GM12865 (cell line): ENCODE data around the gene RNASE2.
"Not testable (repeated sequence)": the region's sequence is repeated elsewhere in the genome, so short reads cannot be mapped to it uniquely, and the experiment has no call there.

Experiments
- DNase-seq: peaks from one replicate; pipeline ENCODE4 v3.0.0; 2010; ENCODE audit warnings: low read depth
- H3K4me3 ChIP-seq: 2 replicates; pipeline ENCODE4 v1.5.1; 2011; ENCODE audit warnings: mild to moderate bottlenecking, low read depth, low read length, control low read depth
- TF ChIP-seq, protein P1 (sequence below): IDR thresholded peaks from 2 replicates; pipeline ENCODE4 v1.5.1; 2011; ENCODE audit warnings: low read length, control low read depth, low read depth, inconsistent platforms; ENCODE audit not compliant: insufficient read depth; ENCODE audit errors: missing control alignments

The RNASE2 gene

DNA sequence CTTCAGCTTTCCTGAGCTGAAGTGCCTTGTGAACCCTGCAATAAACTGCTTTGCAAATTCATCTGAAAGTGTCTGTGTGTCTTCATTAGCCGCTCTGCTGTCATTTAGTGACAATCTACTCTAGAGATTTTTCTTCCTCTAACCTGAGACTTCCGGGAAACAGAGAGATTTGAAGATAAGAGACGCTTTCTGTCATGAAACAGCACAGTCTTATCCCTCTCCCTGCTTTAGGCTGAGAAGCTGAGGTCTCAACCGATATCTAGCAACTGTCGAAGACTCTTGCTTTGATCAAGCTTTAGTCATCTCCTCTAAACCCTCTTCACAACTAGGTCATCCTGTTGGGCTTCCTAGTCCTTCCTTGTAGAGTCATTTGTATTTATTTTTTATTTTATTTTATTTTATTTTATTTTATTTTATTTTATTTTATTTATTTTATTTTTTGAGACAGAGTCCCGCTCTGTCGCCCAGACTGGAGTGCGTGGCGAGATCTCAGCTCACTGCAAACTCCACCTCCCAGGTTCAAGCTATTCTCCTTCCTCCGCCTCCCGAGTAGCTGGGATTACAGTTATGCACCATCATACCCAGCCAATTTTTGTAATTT is 1.2 kb downstream of the RNASE2 start:
- no peak overlapping the region for H3K4me3 ChIP-seq
- TF ChIP-seq, protein P1, sequence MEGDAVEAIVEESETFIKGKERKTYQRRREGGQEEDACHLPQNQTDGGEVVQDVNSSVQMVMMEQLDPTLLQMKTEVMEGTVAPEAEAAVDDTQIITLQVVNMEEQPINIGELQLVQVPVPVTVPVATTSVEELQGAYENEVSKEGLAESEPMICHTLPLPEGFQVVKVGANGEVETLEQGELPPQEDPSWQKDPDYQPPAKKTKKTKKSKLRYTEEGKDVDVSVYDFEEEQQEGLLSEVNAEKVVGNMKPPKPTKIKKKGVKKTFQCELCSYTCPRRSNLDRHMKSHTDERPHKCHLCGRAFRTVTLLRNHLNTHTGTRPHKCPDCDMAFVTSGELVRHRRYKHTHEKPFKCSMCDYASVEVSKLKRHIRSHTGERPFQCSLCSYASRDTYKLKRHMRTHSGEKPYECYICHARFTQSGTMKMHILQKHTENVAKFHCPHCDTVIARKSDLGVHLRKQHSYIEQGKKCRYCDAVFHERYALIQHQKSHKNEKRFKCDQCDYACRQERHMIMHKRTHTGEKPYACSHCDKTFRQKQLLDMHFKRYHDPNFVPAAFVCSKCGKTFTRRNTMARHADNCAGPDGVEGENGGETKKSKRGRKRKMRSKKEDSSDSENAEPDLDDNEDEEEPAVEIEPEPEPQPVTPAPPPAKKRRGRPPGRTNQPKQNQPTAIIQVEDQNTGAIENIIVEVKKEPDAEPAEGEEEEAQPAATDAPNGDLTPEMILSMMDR: no peak
- DNase-seq: no peak

DNA sequence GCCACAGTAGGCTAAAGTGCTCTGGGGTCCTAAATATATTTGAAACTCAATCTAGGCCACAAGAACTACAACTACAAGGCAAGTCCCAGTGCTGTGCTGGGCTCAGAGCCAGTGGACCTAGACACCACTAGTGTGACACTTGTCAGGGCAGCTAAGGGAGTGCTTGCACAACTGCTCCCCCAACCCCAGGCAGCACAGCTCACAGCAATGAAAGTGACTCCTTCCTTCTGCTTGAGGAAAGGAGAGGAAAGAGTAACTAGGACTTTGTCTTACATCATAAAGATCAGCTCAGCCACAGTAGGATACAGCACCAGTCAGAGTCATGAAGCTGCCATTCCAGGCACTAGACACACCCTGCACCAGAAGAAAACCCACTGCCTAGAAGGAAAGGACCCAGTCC is 3.7 kb downstream of the RNASE2 start:
- DNase-seq: not testable (repeated sequence)

DNA sequence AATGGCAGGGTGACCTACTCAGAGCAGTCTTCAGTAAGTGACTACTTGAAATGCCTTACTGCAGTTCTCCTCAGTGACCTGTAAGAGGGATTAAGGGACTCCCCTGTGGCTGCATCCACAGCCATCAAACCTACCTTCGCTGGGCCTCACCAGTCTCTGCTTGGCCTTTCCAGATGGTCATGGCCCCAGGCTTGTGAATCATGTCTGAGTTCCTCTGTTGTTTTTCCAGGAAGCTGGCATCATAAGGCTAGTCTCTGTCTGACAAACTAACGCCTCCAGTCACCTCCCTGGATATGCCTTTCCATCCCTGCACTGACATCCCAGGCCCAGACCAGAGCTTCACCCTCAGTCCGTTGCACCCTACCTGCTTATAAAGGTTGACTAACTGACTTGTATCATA is 14.0 kb downstream of the RNASE2 start:
- DNase-seq: no peak
- TF ChIP-seq, protein P1: no peak
- no peak overlapping the region for H3K4me3 ChIP-seq

More for the DNA sequence above, 3.7 kb downstream of the RNASE2 start:
- H3K4me3 ChIP-seq: not testable (repeated sequence)

DNA sequence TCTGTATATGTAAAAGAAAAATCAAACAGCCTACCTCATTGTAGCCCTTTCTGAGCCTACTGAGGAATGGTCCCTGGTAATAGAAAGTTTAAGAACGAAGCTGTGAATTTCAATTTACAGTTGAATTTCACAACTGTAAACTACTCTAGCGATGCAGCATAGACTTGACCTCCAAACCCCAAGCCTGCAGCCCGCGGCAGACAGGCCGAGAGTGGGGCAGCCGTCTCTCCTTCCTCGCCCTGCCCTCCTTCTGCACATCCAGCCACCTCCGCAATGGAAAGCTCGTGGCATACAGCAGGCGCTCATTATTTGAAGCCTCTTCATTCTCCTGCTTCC is 15.3 kb downstream of the RNASE2 start:
- TF ChIP-seq, protein P1: no peak
- no peak overlapping the region for H3K4me3 ChIP-seq

DNA sequence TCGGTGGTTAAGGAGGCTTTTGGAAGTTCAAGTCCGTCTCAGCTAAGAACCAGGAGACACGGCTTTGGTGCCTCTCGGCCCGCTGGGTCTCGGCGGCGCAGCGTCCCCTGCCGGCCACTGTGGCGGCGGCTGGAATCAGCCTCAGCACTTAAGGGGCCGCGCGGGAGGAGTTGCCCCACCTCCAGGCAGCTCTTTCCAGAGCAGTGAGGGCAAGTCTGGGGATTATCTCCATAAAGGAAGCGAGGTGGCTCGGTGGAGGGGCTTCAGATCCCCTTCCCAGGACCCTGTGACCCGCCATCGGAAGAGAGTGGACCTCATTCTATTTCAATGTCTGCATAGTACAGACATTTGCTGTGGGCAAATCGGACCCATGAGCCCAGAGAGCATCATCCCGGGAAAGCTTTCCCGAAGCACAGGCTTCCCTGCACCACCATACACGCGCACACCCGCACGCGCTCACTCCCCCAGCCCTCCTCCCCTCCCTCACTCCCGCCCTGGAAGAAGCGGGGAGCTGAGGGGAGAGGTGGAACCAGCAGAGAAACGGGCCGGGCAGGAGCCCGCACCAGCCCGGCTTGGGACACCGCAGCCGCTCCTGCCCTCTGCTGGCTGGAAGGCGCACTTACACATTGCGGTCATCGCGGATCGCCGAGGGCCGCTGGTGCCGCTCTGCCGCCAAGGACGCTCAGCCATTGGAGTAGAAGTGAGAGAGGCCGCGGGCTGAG is 15.9 kb downstream of the RNASE2 start:
- TF ChIP-seq, protein P1: peak; percentile 96
- DNase-seq: peak; percentile 84

More for the DNA sequence above, 15.3 kb downstream of the RNASE2 start:
- no peak for DNase-seq

DNA sequence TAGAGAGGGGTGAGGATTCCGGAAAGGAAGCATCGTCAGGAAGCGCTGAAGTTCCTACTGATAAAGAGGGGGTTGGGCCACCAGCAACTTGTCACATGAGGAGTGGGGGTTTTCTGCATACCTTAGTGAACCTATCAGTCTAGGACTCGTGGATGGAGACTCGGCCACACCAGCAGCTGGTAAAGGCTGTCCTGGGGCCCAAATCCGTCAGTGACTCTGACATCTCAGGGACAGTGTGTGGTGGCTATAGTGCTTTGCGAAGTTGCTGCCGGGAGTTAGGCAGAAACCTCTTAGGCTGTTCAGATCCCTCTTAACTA is 16.4 kb downstream of the RNASE2 start:
- peak overlapping the region; percentile 57; the same call in 1 of the 2 replicates for H3K4me3 ChIP-seq
- TF ChIP-seq, protein P1: no peak
- no peak for DNase-seq

More for the DNA sequence above, 15.9 kb downstream of the RNASE2 start:
- peak overlapping the region; percentile 57 for H3K4me3 ChIP-seq

DNA sequence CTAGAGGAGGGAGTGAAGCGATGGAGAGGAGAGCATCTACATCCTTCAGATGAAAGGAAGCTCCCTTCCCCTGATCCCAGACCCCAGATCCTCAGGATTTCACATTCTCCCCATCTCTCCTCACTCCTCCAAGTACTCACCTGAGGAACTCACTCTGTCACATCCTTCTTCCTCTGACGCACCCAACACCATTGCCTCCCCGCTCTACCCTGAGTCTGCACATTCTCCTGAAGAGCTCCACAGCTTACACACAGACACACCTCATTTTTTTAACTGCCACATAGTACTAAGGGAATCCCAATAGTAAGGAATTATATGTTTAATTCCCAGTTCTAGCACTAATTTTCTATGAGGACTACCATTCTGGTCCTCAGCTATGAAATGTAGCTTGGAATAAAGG is 18.2 kb downstream of the RNASE2 start:
- H3K4me3 ChIP-seq: no peak overlapping the region
- TF ChIP-seq, protein P1: no peak
- DNase-seq: no peak
